NT2/D1 (cell line): ENCODE results near the gene CFAP119.

Source experiments
- YY1 ChIP-seq: IDR thresholded peaks from 2 replicates; pipeline ENCODE4 v1.6.1; 2011; ENCODE audit not compliant: insufficient read length, insufficient read depth
- ZNF274 ChIP-seq: IDR thresholded peaks from 2 replicates; pipeline ENCODE4 v1.6.1; 2011; ENCODE audit warnings: mild to moderate bottlenecking, low read depth, low read length

- TF ChIP-seq ZNF274, result no peak
- TF ChIP-seq YY1, result no peak
These were observed 14.5 kb downstream of the CFAP119 start for GRCh38 chr16:30747331-30747730.
